ENCODE results near the gene DNAH11. TPM values are rescaled to one million over a fixed set of nuclear protein-coding genes. Genes with fewer than 3 reads are reported as not detected.

The DNAH11 gene
- total and polyA plus RNA-seq, 2 of the 4 experiments (the other 2 are of a cell fraction): not detected

DNA sequence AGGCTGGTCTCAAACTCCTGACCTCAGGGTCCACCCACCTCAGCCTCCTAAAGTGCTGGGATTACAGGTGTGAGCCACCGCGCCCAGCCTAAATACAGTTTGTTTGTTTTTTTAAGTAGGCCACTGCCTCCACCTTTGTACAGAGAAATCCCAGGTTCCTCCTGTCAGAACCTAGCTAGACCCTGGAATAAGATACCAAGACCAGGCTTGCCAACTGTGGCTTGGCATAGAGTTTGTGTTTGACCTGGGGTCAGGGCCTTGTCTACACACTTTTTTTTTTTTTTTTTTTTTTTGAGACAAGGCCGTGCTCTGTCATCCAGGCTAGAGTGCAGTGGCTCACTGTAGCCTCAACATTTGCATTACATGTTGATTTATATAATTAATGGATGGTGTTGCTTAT, 34.3 kb upstream of the DNAH11 start:
- ChIA-PET POLR2A (ENCODE audit: unreplicated experiment) (no interaction called here), CTCF (interaction anchor here (1.1 kb wide), 1 partner anchor 367 kb away, joined by 4 read pairs; no protein-coding TSS in a partner anchor)
- in situ Hi-C loops (cut with MboI; ENCODE audit: low sequenced_read_pairs) (loop anchor here (5.0 to 10.0 kb wide), 2 partner anchors 251 to 734 kb away; no protein-coding TSS in a partner anchor), dilution Hi-C loops (cut with HindIII; ENCODE audit: low sequenced_read_pairs, unreplicated experiment) (no loop called here), intact Hi-C loops (cut with micrococcal nuclease) (loop anchor here (5.0 kb wide), 3 partner anchors 81 to 1761 kb away; partner anchors contain the start of gene SP4)
- H2BK120ac ChIP-seq (ENCODE audit: low read depth, low read length): no peak overlapping the region
- no peak overlapping the region for H2AK5ac ChIP-seq (ENCODE audit: low read depth, low read length)
- DNase-seq (no peak), ATAC-seq (ENCODE audit: low read depth) (no peak)
- H4K8ac ChIP-seq (ENCODE audit: low read depth in 2 of 2, low read length in 2 of 2): no peak overlapping the region
- no peak overlapping the region for H2BK15ac ChIP-seq (ENCODE audit: low read depth, low read length)
- no peaks in the 10 kb centered on the region for H3K27me3 ChIP-seq (ENCODE audit: control insufficient read depth, insufficient read depth, low read length)
- no peaks in the 10 kb centered on the region for H3K36me3 ChIP-seq (ENCODE audit: control insufficient read depth, insufficient read depth, low read length)
- H3K18ac ChIP-seq (ENCODE audit: low read depth, low read length): no peak overlapping the region
- no peak overlapping the region for H2BK20ac ChIP-seq (ENCODE audit: low read depth, low read length)
- H2AFZ ChIP-seq (replicated peaks; ENCODE audit: low read length, poor library complexity): no peak overlapping the region
- no peak overlapping the region for H2AK9ac ChIP-seq (replicated peaks; ENCODE audit: low read depth, low read length, poor library complexity)
- no peak overlapping the region for H3K14ac ChIP-seq (replicated peaks; ENCODE audit: low read depth, low read length)
- no peak overlapping the region for H3K56ac ChIP-seq (ENCODE audit: extremely low read depth, insufficient read depth, low read length)
- no peaks in the 10 kb centered on the region for H4K20me1 ChIP-seq (ENCODE audit: insufficient read depth, low read length)
- no peaks in the 10 kb centered on the region for H3K79me1 ChIP-seq (ENCODE audit: low read depth in 1 of 2, low read length in 2 of 2)
- H2BK5ac ChIP-seq (ENCODE audit: low read depth, low read length, poor library complexity, severe bottlenecking): no peak overlapping the region
- TF ChIP-seq CHD1 (IDR thresholded peaks at IDR 0.05; ENCODE audit: low read depth, low read length): no peak
- H3K27ac ChIP-seq (ENCODE audit: insufficient read depth, low read length): no peak overlapping the region
- H3K9me1 ChIP-seq (ENCODE audit: insufficient read depth, low read length): no peaks in the 10 kb centered on the region
- H3K9ac ChIP-seq (ENCODE audit: low read depth, low read length): no peak overlapping the region
- H3K4me1 ChIP-seq (ENCODE audit: control insufficient read depth, insufficient read depth, low read length): no peaks in the 10 kb centered on the region
- H3K23ac ChIP-seq (ENCODE audit: low read depth, low read length): no peak overlapping the region
- no peak overlapping the region for H4K5ac ChIP-seq (ENCODE audit: low read depth, low read length)
- no peak overlapping the region for H3K4me2 ChIP-seq (ENCODE audit: low read depth, low read length)
- no peak overlapping the region for H3K4me3 ChIP-seq (ENCODE audit: insufficient read depth, low read depth, low read length)
- no TSS peak for BruUV-seq (replicated peaks)
- no peak overlapping the region for H4K91ac ChIP-seq (ENCODE audit: insufficient read depth, low read depth, low read length)
- no CpG with 5 or more reads among the region's 3 CpGs for WGBS, 2 experiments (ENCODE audit: extremely low coverage in 2 of 2, insufficient read length in 1 of 2)
- H3K9me3 ChIP-seq (ENCODE audit: control insufficient read depth, insufficient read depth, low read length): no peaks in the 10 kb centered on the region
- no peak overlapping the region for H3K4ac ChIP-seq (ENCODE audit: low read depth, low read length)

Measured in IMR-90 (cell line).